ENCODE data around the gene MAML2. TPM values are rescaled to one million over a fixed set of nuclear protein-coding genes. Genes with fewer than 3 reads are reported as not detected.

The MAML2 gene
- total and polyA plus RNA-seq, 2 of the 13 experiments (the other 11 are each of a cell fraction or from before 2014, with no cell fraction given), result 2.3 to 25.9 TPM

GRCh38 chr11:96219981-96220623, 122.9 kb downstream of the MAML2 start (continued):
- TF ChIP-seq KIAA2018 (CRISPR knock-in tag; IDR thresholded peaks at IDR 0.05; ENCODE audit: borderline replicate concordance) (no peak), DMTF1 (CRISPR knock-in tag; IDR thresholded peaks at IDR 0.05) (no peak), HOXA7 (CRISPR knock-in tag; IDR thresholded peaks at IDR 0.05) (no peak), CEBPB (IDR thresholded peaks at IDR 0.05; ENCODE audit: borderline replicate concordance, low read depth, low read length) (peak; percentile 12; the same call in 1 of the 2 replicates), HDAC2 (CRISPR knock-in tag; IDR thresholded peaks at IDR 0.05) (peak; percentile 62), SKIL (CRISPR knock-in tag; IDR thresholded peaks at IDR 0.05; ENCODE audit: borderline replicate concordance) (no peak), PAXIP1 (CRISPR knock-in tag; conservative IDR thresholded peaks at IDR 0.05) (peak; percentile 64), ZNF136 (CRISPR knock-in tag; IDR thresholded peaks at IDR 0.05; ENCODE audit: low read depth) (no peak), ZSCAN9 (CRISPR knock-in tag; IDR thresholded peaks at IDR 0.05; ENCODE audit: borderline replicate concordance) (peak; percentile 61; the same call in 1 of the 2 replicates), ZNF264 (CRISPR knock-in tag; IDR thresholded peaks at IDR 0.05) (peak; percentile 61; the same call in 1 of the 2 replicates), CREB1 (IDR thresholded peaks at IDR 0.05) (no peak), CREB1 (CRISPR knock-in tag; IDR thresholded peaks at IDR 0.05) (no peak)
